Natural killer cell (primary cell): Measurements from ENCODE around the gene FER. TPM values are rescaled to one million over a fixed set of nuclear protein-coding genes. Genes with fewer than 3 reads are reported as not detected.

ENCODE experiments used
- ATAC-seq, 3 donors: fragments of 150-1000 bp in 2 of 3; fragments of 200-7000 bp in 1 of 3; cut with Tn5 transposase; 1 replicate in 1 of 3; 2 replicates in 2 of 3; pipeline ENCODE4 v1.10.0; 2021; ENCODE audit warnings: mild to moderate bottlenecking in 2 of 3, moderate library complexity in 2 of 3
- DNase-seq, 2 donors: peaks; one replicate each; pipeline versions ENCODE4 v3.0.0 to v3.0.0-alpha.2; 2013 to 2021; ENCODE audit warnings: mixed read lengths in 1 of 2
- H3K27ac ChIP-seq: one replicate; pipeline ENCODE4 v1.5.1; 2013; ENCODE audit warnings: mild to moderate bottlenecking, low read length
- H3K27me3 ChIP-seq: one replicate; pipeline ENCODE4 v1.6.1; 2013; ENCODE audit warnings: low read length; ENCODE audit not compliant: control insufficient read depth, insufficient read depth
- H3K36me3 ChIP-seq: one replicate; pipeline ENCODE4 v1.6.1; 2013; ENCODE audit warnings: low read length; ENCODE audit not compliant: control insufficient read depth, insufficient read depth
- H3K4me1 ChIP-seq: one replicate; pipeline ENCODE4 v1.6.1; 2013; ENCODE audit warnings: low read length; ENCODE audit not compliant: control insufficient read depth, insufficient read depth
- H3K4me3 ChIP-seq: one replicate; pipeline ENCODE4 v1.5.1; 2013; ENCODE audit warnings: low read length
- H3K9me3 ChIP-seq: one replicate; pipeline ENCODE4 v1.6.1; 2013; ENCODE audit warnings: low read length; ENCODE audit not compliant: control insufficient read depth, insufficient read depth
- H3K27ac Mint-ChIP-seq, 2 donors: one replicate each; pipeline ENCODE4 v1.8.0; 2022; ENCODE audit warnings: mild to moderate bottlenecking in 2 of 2, mixed read lengths in 2 of 2, moderate library complexity in 1 of 2
- H3K27me3 Mint-ChIP-seq, 2 donors: one replicate each; pipeline ENCODE4 v1.8.0; 2022; ENCODE audit warnings: low read depth in 2 of 2, mixed read lengths in 2 of 2
- H3K36me3 Mint-ChIP-seq: one replicate; pipeline ENCODE4 v1.8.0; 2022; ENCODE audit warnings: mixed read lengths
- H3K4me1 Mint-ChIP-seq, 2 donors: one replicate each; pipeline ENCODE4 v1.8.0; 2022; ENCODE audit warnings: mixed read lengths in 2 of 2
- H3K4me3 Mint-ChIP-seq: one replicate; pipeline ENCODE4 v1.8.0; 2022; ENCODE audit warnings: mild to moderate bottlenecking, moderate library complexity, mixed read lengths
- H3K9me3 Mint-ChIP-seq, 2 donors: one replicate each; pipeline ENCODE4 v1.8.0; 2022; ENCODE audit warnings: mixed read lengths in 2 of 2
- CTCF ChIP-seq: fragments of 200-600 bp; IDR thresholded peaks from one replicate; pipeline ENCODE4 v1.8.0; 2022; ENCODE audit warnings: antibody characterized with exemption
- WGBS: methylation state at CpG from one replicate; pipeline ENCODE4 v1.1.7; 2013; ENCODE audit warnings: missing lambda C conversion rate; ENCODE audit not compliant: insufficient coverage; 5-methylcytosine and 5-hydroxymethylcytosine counted together
- intact Hi-C: fragments of 100-400 bp; cut with micrococcal nuclease; formaldehyde crosslinking; loops from one replicate; pipeline ENCODE4 v1.14.2; 2022
- total RNA-seq, 4 donors: library from RNA; stranded (reverse); fragments of 120-200 nt in 1 of 4; gene quantifications; one replicate each; pipeline versions ENCODE4 v1.2.3 to v1.2.4, GENCODE V29; 2013 to 2022

FER gene
- total RNA-seq, 3 donors from 2014 or later (not counting 1 experiment from before 2014, with no cell fraction given): 17.3 to 25.2 (median 19.4) TPM

- no peak overlapping the region for H3K4me3 Mint-ChIP-seq
- H3K27me3 ChIP-seq: no peaks in the 10 kb centered on the region
- ATAC-seq (no peak), DNase-seq (no peak)
- no peaks in the 10 kb centered on the region for H3K36me3 ChIP-seq
- H3K36me3 Mint-ChIP-seq: peaks cover 21% of the 10 kb centered on the region
- peaks cover 5% of the 10 kb centered on the region for H3K9me3 ChIP-seq
- H3K27ac ChIP-seq: no peak overlapping the region
- peaks cover under 1 to 6% of the 10 kb centered on the region in 2 donors for H3K4me1 Mint-ChIP-seq
- H3K4me1 ChIP-seq: no peaks in the 10 kb centered on the region
- H3K9me3 Mint-ChIP-seq: peaks cover 0 to 6% of the 10 kb centered on the region in 2 donors
- no peak overlapping the region for H3K27ac Mint-ChIP-seq
- intact Hi-C loops: no loop called here
- H3K4me3 ChIP-seq: no peak overlapping the region
- TF ChIP-seq CTCF: no peak
- no peaks in the 10 kb centered on the region for H3K27me3 Mint-ChIP-seq
- 83% methylated on average over 1 of the region's 4 CpGs for WGBS
These were observed 54.1 kb downstream of the FER start for GRCh38 chr5:108801776-108802175.

- no peak overlapping the region for H3K27ac Mint-ChIP-seq
- Histone ChIP-seq H3K36me3 (no peaks in the 10 kb centered on the region), H3K9me3 (peaks cover 17% of the 10 kb centered on the region), H3K4me1 (no peaks in the 10 kb centered on the region), H3K27me3 (no peaks in the 10 kb centered on the region), H3K4me3 (no peak overlapping the region), H3K27ac (no peak overlapping the region)
- peaks cover 0 to 6% of the 10 kb centered on the region in 2 donors for H3K4me1 Mint-ChIP-seq
- H3K9me3 Mint-ChIP-seq: peaks cover 0 to 12% of the 10 kb centered on the region in 2 donors
- intact Hi-C loops: no loop called here
- H3K36me3 Mint-ChIP-seq: peaks cover 9% of the 10 kb centered on the region
- ATAC-seq (no peak), DNase-seq (no peak)
- WGBS: 98% methylated on average over 3 of the region's 3 CpGs
- TF ChIP-seq CTCF: no peak
- no peak overlapping the region for H3K4me3 Mint-ChIP-seq
- no peaks in the 10 kb centered on the region for H3K27me3 Mint-ChIP-seq
These were observed 63.0 kb downstream of the FER start for GRCh38 chr5:108810717-108811116.

GRCh38 chr5:108813673-108814072 is 66.0 kb downstream of the FER start:
- no peak overlapping the region for H3K4me3 Mint-ChIP-seq
- no peak for TF ChIP-seq CTCF
- intact Hi-C loops: no loop called here
- Histone ChIP-seq H3K27me3 (no peaks in the 10 kb centered on the region), H3K9me3 (peaks cover 14% of the 10 kb centered on the region), H3K27ac (no peak overlapping the region), H3K4me1 (no peaks in the 10 kb centered on the region), H3K36me3 (no peaks in the 10 kb centered on the region), H3K4me3 (no peak overlapping the region)
- no peak for ATAC-seq
- WGBS: 90% methylated on average over 2 of the region's 3 CpGs
- no peak overlapping the region for H3K27ac Mint-ChIP-seq
- H3K9me3 Mint-ChIP-seq: peaks cover 0 to 3% of the 10 kb centered on the region in 2 donors
- DNase-seq: no peak
- no peaks in the 10 kb centered on the region for H3K36me3 Mint-ChIP-seq
- H3K27me3 Mint-ChIP-seq: no peaks in the 10 kb centered on the region
- no peaks in the 10 kb centered on the region for H3K4me1 Mint-ChIP-seq

- peaks cover 0 to 3% of the 10 kb centered on the region in 2 donors for H3K9me3 Mint-ChIP-seq
- intact Hi-C loops: no loop called here
- Histone ChIP-seq H3K4me3 (no peak overlapping the region), H3K9me3 (peaks cover 11% of the 10 kb centered on the region), H3K27ac (no peak overlapping the region), H3K27me3 (no peaks in the 10 kb centered on the region), H3K36me3 (no peaks in the 10 kb centered on the region), H3K4me1 (no peaks in the 10 kb centered on the region)
- no peak for TF ChIP-seq CTCF
- no peak overlapping the region for H3K4me3 Mint-ChIP-seq
- ATAC-seq (no peak), DNase-seq (no peak)
- H3K27me3 Mint-ChIP-seq: no peaks in the 10 kb centered on the region
- 100% methylated on average over 1 of the region's 4 CpGs for WGBS
- no peaks in the 10 kb centered on the region for H3K36me3 Mint-ChIP-seq
- H3K4me1 Mint-ChIP-seq: no peaks in the 10 kb centered on the region
- H3K27ac Mint-ChIP-seq: no peak overlapping the region
These were observed 66.9 kb downstream of the FER start for GRCh38 chr5:108814551-108814950.
